ENCODE measurements around the gene RCE1.

GRCh38 chr11:66864172-66864901 is 21.1 kb downstream of the RCE1 start:
- TF ChIP-seq YY1 (IDR thresholded peaks at IDR 0.05; ENCODE audit: insufficient read depth, insufficient read length): no peak
- TF ChIP-seq SUZ12 (IDR thresholded peaks at IDR 0.05; ENCODE audit: extremely low read depth, insufficient read depth, insufficient read length): no peak
- TF ChIP-seq ZNF274 (IDR thresholded peaks at IDR 0.05; ENCODE audit: low read depth, low read length): no peak
